Aorta (tissue), 5 donors: ENCODE results near the gene ZNF423. TPM values are rescaled to one million over a fixed set of nuclear protein-coding genes. Genes with fewer than 3 reads are reported as not detected.

ENCODE experiments used
- ATAC-seq: fragments of 200-7000 bp; cut with Tn5 transposase; one replicate; pipeline ENCODE4 v1.9.1; 2022; ENCODE audit warnings: moderate library complexity; ENCODE audit not compliant: low FRiP score
- DNase-seq, 2 donors: peaks; one replicate each; pipeline ENCODE4 v3.0.0-alpha.2; 2020
- H3K27ac ChIP-seq, 2 donors: one replicate each; pipeline ENCODE4 v1.5.1; 2013; ENCODE audit warnings: low read length in 2 of 2, mild to moderate bottlenecking in 2 of 2, moderate library complexity in 2 of 2, control low read depth in 1 of 2, inconsistent platforms in 1 of 2, low read depth in 1 of 2
- H3K27me3 ChIP-seq, 2 donors: one replicate each; pipeline ENCODE4 v1.6.1; 2013; ENCODE audit warnings: control low read depth in 1 of 2, low read length in 1 of 2, mild to moderate bottlenecking in 1 of 2, moderate library complexity in 1 of 2; ENCODE audit not compliant: insufficient read depth in 2 of 2, control insufficient read depth in 1 of 2
- H3K36me3 ChIP-seq, 2 donors: one replicate each; pipeline ENCODE4 v1.6.1; 2013; ENCODE audit warnings: control low read depth in 1 of 2, low read length in 1 of 2, mild to moderate bottlenecking in 1 of 2; ENCODE audit not compliant: insufficient read depth in 2 of 2, control insufficient read depth in 1 of 2
- H3K4me1 ChIP-seq, 2 donors: one replicate each; pipeline ENCODE4 v1.6.1; 2013; ENCODE audit warnings: low read length in 2 of 2, control low read depth in 1 of 2, mild to moderate bottlenecking in 1 of 2, moderate library complexity in 1 of 2; ENCODE audit not compliant: insufficient read depth in 2 of 2, control insufficient read depth in 1 of 2
- H3K4me3 ChIP-seq, 2 donors: one replicate each; pipeline ENCODE4 v1.5.1; 2013; ENCODE audit warnings: low read length in 2 of 2, control low read depth in 1 of 2, mild to moderate bottlenecking in 1 of 2
- H3K9me3 ChIP-seq: one replicate; pipeline ENCODE4 v1.6.1; 2013; ENCODE audit warnings: mild to moderate bottlenecking, low read length; ENCODE audit not compliant: control insufficient read depth
- WGBS, 2 donors: extraction: QIAGEN DNeasy Blood & Tissue Kit; methylation state at CpG; one replicate each; pipeline ENCODE4 v1.1.7; 2013; 5-methylcytosine and 5-hydroxymethylcytosine counted together
- intact Hi-C, 2 donors: fragments of 100-400 bp; cut with DNase I; formaldehyde crosslinking; loops; one replicate each; pipeline versions ENCODE4 v1.14.2 to v1.15.0; 2022
- polyA plus RNA-seq, 2 donors: library from polyadenylated mRNA; stranded (reverse); fragments of 200-250 nt; gene quantifications; one replicate each; pipeline ENCODE4 v1.2.3, GENCODE V29; 2013
- total RNA-seq, 2 donors: library from RNA; stranded (reverse); fragmentation: NEBNext Ultra II Directional; extraction: Animal tissue kit (Norgen Biotek cat#: 25700); gene quantifications; one replicate each; pipeline ENCODE4 v1.2.1, GENCODE V29; 2021
- donor health status: healthy with polysubstance abuse.
- donor health status: Bipolar disorder and iron deficiency.
- donor health status: DM: no; HTN: no; CAD: no.
- donor health status: DM: no; HTN: no; CAD: no.
- donor health status: DM: yes; HTN: yes; CAD: no.

Gene ZNF423
- total and polyA plus RNA-seq, 4 donors: 3.1 to 43.1 (median 10.0) TPM

- Histone ChIP-seq H3K27ac (no peak overlapping the region), H3K9me3 (no peaks in the 10 kb centered on the region), H3K4me1 (peaks cover 0 to 1% of the 10 kb centered on the region in 2 donors), H3K4me3 (no peak overlapping the region), H3K27me3 (no peaks in the 10 kb centered on the region), H3K36me3 (no peaks in the 10 kb centered on the region)
- no peak for ATAC-seq
- DNase-seq: peak; percentile 18 to 35
- WGBS, 2 donors: 97 to 99% methylated on average over 8 of the region's 8 CpGs
- intact Hi-C loops: loop anchor here in 1 of 2 donors (10.0 kb wide), 2 partner anchors 259 to 409 kb away; partner anchors contain the start of gene CNEP1R1
Measured at GRCh38 chr16:49615576-49615975, 240.3 kb downstream of the ZNF423 start.

GRCh38 chr16:49610983-49611382 lies 244.9 kb downstream of the ZNF423 start:
- Histone ChIP-seq H3K27ac (no peak overlapping the region), H3K9me3 (no peaks in the 10 kb centered on the region), H3K36me3 (no peaks in the 10 kb centered on the region), H3K4me3 (no peak overlapping the region), H3K27me3 (no peaks in the 10 kb centered on the region), H3K4me1 (no peaks in the 10 kb centered on the region)
- 95 to 99% methylated on average over 3 of the region's 3 CpGs for WGBS, 2 donors
- intact Hi-C loops: loop anchor here in 1 of 2 donors (10.0 kb wide), 2 partner anchors 264 to 414 kb away; partner anchors contain the start of gene CNEP1R1
- ATAC-seq: no peak
- DNase-seq: no peak

GRCh38 chr16:49608779-49609178 lies 247.1 kb downstream of the ZNF423 start:
- no peaks in the 10 kb centered on the region for H3K4me1 ChIP-seq
- intact Hi-C loops: loop anchor here in 1 of 2 donors (5.0 to 10.0 kb wide), 2 partner anchors 146 to 269 kb away; no protein-coding TSS in a partner anchor
- peak in 1 of 2 donors; percentile 55 for DNase-seq
- H3K36me3 ChIP-seq: no peaks in the 10 kb centered on the region
- WGBS, 2 donors: 73 to 76% methylated on average over 5 of the region's 5 CpGs
- no peak overlapping the region for H3K27ac ChIP-seq
- no peaks in the 10 kb centered on the region for H3K27me3 ChIP-seq
- H3K9me3 ChIP-seq: no peaks in the 10 kb centered on the region
- no peak overlapping the region for H3K4me3 ChIP-seq
- ATAC-seq: peak; percentile 84

GRCh38 chr16:49608098-49608497 lies 247.8 kb downstream of the ZNF423 start:
- H3K36me3 ChIP-seq: no peaks in the 10 kb centered on the region
- H3K27me3 ChIP-seq: no peaks in the 10 kb centered on the region
- DNase-seq: no peak
- no peak for ATAC-seq
- H3K4me1 ChIP-seq: no peaks in the 10 kb centered on the region
- no peak overlapping the region for H3K27ac ChIP-seq
- H3K4me3 ChIP-seq: no peak overlapping the region
- 37 to 38% methylated on average over 5 of the region's 5 CpGs for WGBS, 2 donors
- intact Hi-C loops: loop anchor here in 1 of 2 donors (5.0 to 10.0 kb wide), 2 partner anchors 147 to 269 kb away; no protein-coding TSS in a partner anchor
- no peaks in the 10 kb centered on the region for H3K9me3 ChIP-seq

- H3K4me3 ChIP-seq: no peak overlapping the region
- no peaks in the 10 kb centered on the region for H3K9me3 ChIP-seq
- no peaks in the 10 kb centered on the region for H3K36me3 ChIP-seq
- 94 to 95% methylated on average over 14 of the region's 14 CpGs for WGBS, 2 donors
- no peaks in the 10 kb centered on the region for H3K4me1 ChIP-seq
- no peaks in the 10 kb centered on the region for H3K27me3 ChIP-seq
- intact Hi-C loops: loop anchor here in 1 of 2 donors (5.0 to 10.0 kb wide), 2 partner anchors 149 to 272 kb away; no protein-coding TSS in a partner anchor
- ATAC-seq: no peak
- no peak for DNase-seq
- no peak overlapping the region for H3K27ac ChIP-seq
Measured at GRCh38 chr16:49605536-49606254, 250.2 kb downstream of the ZNF423 start.

GRCh38 chr16:49604602-49605001 lies 251.3 kb downstream of the ZNF423 start:
- Histone ChIP-seq H3K36me3 (no peaks in the 10 kb centered on the region), H3K27me3 (no peaks in the 10 kb centered on the region), H3K27ac (no peak overlapping the region), H3K9me3 (no peaks in the 10 kb centered on the region), H3K4me1 (no peaks in the 10 kb centered on the region), H3K4me3 (no peak overlapping the region)
- no peak for ATAC-seq
- WGBS, 2 donors: 92 to 94% methylated on average over 4 of the region's 4 CpGs
- DNase-seq: no peak
- intact Hi-C loops: loop anchor here in 1 of 2 donors (5.0 to 10.0 kb wide), 2 partner anchors 150 to 273 kb away; no protein-coding TSS in a partner anchor

- WGBS, 2 donors: 96 to 99% methylated on average over 9 of the region's 9 CpGs
- intact Hi-C loops: loop anchor here in 1 of 2 donors (10.0 kb wide), 1 partner anchor 151 kb away; no protein-coding TSS in a partner anchor
- DNase-seq (no peak), ATAC-seq (no peak)
- Histone ChIP-seq H3K4me3 (no peak overlapping the region), H3K9me3 (no peaks in the 10 kb centered on the region), H3K36me3 (no peaks in the 10 kb centered on the region), H3K27me3 (no peaks in the 10 kb centered on the region), H3K4me1 (no peaks in the 10 kb centered on the region), H3K27ac (no peak overlapping the region)
Measured at GRCh38 chr16:49603956-49604355, 252.0 kb downstream of the ZNF423 start.

GRCh38 chr16:49602976-49603310 lies 253.0 kb downstream of the ZNF423 start:
- Histone ChIP-seq H3K27ac (no peak overlapping the region), H3K4me3 (no peak overlapping the region), H3K9me3 (no peaks in the 10 kb centered on the region), H3K27me3 (no peaks in the 10 kb centered on the region), H3K36me3 (no peaks in the 10 kb centered on the region), H3K4me1 (no peaks in the 10 kb centered on the region)
- 84 to 89% methylated on average over 9 of the region's 9 CpGs for WGBS, 2 donors
- ATAC-seq (no peak), DNase-seq (no peak)
- intact Hi-C loops: loop anchor here in 1 of 2 donors (10.0 kb wide), 1 partner anchor 152 kb away; no protein-coding TSS in a partner anchor
